Measurements from ENCODE around the gene WDFY4.

WDFY4 gene

DNA sequence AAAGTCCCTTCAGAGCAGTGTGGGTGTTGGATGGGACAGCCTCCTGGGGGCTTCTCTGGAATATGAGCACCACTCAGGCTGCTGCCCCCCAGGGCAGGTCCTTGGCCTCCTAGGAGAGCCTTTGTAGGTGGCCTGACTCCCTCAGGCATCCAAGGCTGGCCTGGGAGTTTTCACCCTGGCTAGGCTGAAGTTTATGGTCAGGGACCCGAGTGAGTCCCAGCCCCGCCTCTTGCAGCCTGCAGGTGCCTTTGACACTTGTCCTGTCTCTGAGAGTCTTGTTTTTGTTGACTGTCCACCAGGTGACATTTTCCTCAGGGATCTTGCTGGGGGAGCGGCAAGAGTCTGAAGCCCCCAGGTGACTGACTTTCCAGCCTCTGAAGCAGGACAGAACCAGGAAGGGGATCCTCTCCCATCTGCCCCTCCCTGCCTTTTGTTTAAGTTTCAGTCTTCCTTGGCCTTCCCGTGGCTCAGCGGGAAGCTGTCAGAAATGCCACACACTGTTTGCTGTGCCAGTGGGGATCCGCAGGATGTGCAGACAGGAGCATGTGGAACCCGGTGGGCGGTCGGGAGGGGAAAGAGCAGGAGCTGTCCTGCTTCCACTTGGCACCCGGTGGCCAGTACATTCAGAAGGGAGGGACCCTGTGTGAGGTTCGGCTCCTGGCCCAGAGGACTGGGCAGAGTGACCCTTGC lies 195.5 kb downstream of the WDFY4 start:
- TF ChIP-seq ZNF274 (IDR thresholded peaks at IDR 0.05; ENCODE audit: low read depth, low read length), result no peak
- no peak overlapping the region for H3K4me3 ChIP-seq (ENCODE audit: low read length)

DNA sequence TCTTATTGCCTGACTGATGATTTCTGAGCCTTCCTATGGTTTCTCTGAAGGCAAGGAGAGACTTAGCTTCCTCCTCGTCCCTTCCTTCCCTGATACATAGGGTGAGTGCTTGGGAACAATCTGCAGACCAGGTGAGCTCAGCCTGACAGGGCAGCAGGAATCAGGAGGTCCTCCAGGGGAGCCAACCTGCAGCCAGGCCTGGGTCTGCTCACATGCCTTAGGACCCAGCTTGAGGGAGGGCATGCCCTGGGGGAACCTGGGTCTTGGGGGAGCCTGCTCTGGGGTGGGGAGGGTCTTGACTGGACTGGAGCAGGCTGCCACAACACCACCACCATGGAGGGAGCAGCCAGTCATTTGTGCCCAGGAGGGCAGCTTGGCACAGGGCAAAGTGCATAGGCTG lies 197.3 kb downstream of the WDFY4 start:
- TF ChIP-seq ZNF274 (IDR thresholded peaks at IDR 0.05; ENCODE audit: low read depth, low read length), result no peak
- no peak overlapping the region for H3K4me3 ChIP-seq (ENCODE audit: low read length)

DNA sequence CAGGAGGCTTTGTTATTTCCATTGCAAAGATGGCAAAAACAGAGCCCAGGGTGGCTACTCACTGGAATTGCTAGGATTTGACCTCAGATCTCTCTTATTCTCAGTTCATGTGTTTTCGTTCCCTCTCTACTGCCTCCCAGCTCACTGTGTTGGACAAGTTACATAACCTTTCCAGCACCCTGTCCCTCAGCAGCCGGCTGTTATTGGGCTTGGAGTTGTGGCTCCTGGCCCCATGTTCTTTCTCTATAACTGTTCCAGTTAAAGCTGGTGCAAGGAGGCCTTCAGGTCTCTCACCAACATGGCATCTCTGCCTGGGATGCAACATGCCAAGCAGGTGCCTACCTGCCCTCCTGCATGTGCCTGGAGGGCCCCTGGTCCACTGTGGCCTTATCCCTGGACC lies 198.2 kb downstream of the WDFY4 start:
- no peak for TF ChIP-seq ZNF274 (IDR thresholded peaks at IDR 0.05; ENCODE audit: low read depth, low read length)
- no peak overlapping the region for H3K4me3 ChIP-seq (ENCODE audit: low read length)

DNA sequence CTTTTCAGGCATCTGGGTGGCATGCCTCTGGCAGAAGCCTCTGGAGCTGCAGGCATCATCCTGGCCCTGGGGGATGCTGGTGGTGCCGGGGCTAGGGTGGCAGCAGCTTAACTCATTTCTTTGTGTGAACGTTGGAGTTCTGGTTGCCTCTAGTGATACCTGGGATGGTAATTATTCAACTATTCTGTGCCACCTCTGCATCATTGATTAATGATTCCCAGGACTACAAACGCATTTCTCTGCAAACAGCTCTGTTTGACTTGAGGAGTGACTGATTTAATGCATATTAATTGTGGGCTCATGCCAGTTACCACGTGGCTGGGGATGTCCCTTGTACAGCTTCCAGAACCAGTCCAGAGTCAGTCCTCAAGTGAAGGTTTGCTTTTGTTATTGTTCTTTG lies 199.0 kb downstream of the WDFY4 start:
- TF ChIP-seq ZNF274 (IDR thresholded peaks at IDR 0.05; ENCODE audit: low read depth, low read length), result no peak
- no peak overlapping the region for H3K4me3 ChIP-seq (ENCODE audit: low read length)

DNA sequence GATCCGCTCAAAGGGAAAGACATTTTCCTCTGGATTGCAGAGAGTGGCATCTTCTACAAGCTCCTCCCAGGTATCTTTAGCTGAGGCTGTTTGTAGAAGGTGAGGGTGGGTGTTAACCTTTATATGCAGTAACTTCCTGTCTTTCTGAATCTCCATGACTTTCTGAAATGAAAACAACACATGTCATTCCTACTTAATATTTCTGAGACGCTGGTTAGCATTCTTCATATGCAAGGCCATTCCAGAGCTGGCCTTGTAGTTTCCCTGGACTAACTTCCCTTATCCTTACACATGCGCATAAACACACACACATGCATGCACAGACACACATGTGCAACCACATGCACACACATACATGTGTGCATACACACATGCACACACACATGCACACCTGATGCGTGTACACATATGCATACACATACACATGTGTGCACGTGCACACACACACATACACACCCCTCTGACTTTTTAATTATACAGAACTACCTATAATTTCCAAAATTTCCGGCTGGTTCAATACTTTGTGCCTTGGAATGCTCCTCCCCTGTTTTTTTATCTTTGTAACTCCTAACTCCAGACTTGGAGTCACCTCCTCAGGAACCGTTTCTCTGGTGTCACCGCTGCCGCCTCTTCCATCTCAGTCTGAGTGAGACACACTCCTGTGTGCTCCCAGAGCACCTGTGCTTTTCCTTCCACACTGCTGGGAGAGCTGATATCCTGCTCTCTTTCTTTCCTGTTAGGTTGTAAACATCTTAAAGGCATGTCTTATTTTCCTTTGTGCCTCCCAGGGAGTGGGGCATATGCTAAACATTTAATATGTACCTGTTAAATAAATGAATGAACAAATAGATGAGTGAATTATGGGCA lies 199.7 kb downstream of the WDFY4 start:
- TF ChIP-seq ZNF274 (IDR thresholded peaks at IDR 0.05; ENCODE audit: low read depth, low read length), result no peak
- no peak overlapping the region for H3K4me3 ChIP-seq (ENCODE audit: low read length)

DNA sequence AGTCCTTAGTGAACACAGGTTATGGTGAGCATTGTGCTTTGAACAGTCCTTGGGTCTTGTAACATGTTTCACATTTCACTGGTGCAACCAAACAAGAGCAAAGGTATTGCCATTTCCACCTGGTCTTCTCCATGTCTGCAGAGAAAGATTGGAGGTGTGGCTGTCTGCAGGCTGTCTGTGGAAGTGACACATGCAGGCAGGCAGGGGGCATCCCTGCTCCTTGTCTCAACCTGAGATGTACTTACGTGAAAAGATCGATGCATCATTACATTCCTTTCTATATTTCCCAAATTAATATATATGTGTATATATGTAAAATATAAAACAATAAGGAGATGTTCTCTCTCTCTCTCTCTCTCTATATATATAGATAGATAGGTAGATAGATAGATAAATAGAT lies 200.7 kb downstream of the WDFY4 start:
- no peak for TF ChIP-seq ZNF274 (IDR thresholded peaks at IDR 0.05; ENCODE audit: low read depth, low read length)
- no peak overlapping the region for H3K4me3 ChIP-seq (ENCODE audit: low read length)

DNA sequence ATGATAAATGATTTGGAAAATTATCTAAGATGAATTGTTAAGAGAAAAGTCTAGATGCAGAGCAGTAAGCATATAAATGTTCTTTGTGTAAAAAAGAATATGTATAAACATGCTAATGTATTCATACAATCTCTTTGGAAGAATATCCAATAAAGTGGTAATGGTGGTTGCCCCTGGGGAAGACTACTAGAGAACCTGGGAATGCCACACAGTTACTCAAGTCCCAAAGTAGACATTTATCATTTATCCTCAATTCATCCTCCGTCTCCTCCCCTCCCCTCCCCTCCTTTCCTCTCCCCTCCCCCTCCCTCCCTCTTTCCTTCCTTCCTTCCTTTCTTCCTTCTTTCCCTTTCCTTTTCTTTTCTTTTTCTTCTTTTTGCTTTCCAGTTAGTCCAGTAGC lies 203.3 kb downstream of the WDFY4 start:
- H3K4me3 ChIP-seq (ENCODE audit: low read length), result no peak overlapping the region
- TF ChIP-seq ZNF274 (IDR thresholded peaks at IDR 0.05; ENCODE audit: low read depth, low read length), result no peak

DNA sequence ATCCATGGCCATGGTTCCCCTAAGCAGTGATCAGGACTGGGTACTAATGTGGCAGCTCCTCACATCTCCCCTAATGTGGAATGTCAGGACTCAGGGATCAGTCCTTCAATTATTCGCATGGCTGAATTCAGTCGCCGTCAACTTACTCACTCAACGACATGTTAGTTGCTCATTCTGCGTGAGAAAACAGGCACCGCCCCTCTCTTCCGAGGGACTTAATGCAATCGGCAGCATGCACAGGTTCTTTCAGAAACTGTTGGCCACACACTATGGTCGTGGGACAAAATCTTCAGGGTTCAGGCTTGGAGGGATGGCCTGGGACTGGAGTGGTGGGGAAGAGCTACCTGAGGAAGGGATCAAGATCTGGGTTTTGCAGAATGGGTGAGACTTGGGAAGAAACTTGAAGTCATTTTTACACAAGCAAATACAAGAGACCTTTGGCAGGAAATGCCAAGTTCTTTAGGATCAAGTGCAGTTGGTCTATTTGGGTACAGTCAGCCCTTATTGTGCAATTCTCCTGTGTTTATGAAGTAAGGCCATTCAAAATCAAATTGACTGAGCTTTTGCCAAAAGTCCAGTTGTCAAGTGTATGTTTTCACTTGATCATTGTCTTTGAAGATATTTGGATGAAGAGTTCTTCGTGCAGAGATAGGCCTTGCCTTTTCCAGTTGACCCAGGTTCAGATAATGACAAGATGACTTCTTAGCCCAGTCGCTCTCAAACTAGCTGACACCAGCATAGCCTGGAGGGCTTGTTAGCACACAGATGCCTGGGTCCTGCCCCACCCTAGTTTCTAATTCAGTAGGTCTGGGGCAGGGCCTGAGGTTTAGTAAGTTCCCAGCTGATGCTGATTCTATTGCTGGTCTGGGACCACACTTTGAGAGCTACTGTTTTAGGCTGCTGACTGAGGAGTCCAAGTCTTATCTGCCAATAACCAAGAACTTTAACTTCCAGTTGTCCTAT lies 206.5 kb downstream of the WDFY4 start:
- H3K4me3 ChIP-seq (ENCODE audit: low read length), result no peak overlapping the region

DNA sequence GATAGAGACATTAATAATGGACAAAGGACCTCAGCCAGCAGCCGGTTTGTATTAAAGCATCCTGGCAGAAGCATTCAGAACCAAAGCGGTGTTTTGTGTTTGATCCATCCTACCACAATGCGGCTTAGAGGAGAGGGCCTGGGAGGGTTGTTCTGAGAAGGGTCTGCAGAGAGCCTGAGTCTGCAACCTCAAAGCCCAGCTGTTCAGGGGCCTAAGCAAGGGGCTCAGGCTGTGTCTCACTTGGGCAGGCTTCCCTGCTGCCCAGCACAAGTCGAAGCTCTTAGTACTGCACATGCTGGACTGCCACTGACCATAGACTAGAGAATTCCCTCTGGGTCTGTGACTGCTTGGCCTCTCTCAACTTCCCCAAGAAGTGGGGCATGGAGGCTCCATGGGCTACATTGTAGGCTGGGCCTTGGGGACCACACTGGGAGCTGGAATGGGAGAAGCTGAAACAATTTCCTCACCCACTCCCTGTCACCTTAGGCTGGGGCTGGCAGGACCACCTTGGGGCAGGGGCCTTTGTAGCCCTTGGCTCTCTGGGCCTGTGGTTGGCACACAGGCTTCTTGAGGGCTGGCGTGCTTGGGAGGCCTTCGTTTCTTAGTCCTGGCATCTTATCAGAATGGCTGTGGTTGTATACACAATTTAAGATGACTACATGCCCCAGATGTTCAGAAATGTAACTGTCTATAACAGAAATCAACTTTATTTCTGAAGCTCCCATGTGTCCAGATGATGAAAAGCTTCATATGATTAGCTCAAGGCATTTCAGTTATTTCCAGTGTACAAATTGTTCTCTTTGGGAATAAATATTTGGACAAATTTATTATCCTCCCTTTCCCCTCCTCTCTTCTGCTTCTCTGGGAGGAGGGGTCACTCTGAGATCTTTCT lies 210.5 kb downstream of the WDFY4 start:
- TF ChIP-seq ZNF274 (IDR thresholded peaks at IDR 0.05; ENCODE audit: low read depth, low read length), result no peak

More for the DNA sequence above, 206.5 kb downstream of the WDFY4 start:
- TF ChIP-seq ZNF274 (IDR thresholded peaks at IDR 0.05; ENCODE audit: low read depth, low read length), result no peak

DNA sequence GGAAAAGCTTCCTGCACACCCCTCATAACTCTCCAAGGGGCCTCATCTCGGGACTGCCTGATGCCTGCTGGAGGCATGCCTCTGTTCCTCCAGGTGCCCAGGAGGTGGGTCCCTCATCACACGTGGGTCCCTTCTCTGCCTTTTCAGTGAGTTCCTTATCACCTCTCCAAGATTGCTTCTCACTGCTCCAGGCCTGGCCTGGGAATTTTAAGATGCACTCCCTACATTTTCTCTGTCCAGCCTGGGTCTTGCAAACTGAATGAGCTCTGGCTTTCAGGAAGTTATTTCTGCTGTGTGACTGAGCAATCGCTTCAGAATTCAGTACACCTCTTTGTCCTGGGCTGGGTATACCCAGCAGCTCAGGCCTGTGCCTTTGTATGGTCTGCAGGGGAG lies 211.1 kb downstream of the WDFY4 start:
- TF ChIP-seq ZNF274 (IDR thresholded peaks at IDR 0.05; ENCODE audit: low read depth, low read length), result no peak

More for the DNA sequence above, 210.5 kb downstream of the WDFY4 start:
- no peak overlapping the region for H3K4me3 ChIP-seq (ENCODE audit: low read length)

DNA sequence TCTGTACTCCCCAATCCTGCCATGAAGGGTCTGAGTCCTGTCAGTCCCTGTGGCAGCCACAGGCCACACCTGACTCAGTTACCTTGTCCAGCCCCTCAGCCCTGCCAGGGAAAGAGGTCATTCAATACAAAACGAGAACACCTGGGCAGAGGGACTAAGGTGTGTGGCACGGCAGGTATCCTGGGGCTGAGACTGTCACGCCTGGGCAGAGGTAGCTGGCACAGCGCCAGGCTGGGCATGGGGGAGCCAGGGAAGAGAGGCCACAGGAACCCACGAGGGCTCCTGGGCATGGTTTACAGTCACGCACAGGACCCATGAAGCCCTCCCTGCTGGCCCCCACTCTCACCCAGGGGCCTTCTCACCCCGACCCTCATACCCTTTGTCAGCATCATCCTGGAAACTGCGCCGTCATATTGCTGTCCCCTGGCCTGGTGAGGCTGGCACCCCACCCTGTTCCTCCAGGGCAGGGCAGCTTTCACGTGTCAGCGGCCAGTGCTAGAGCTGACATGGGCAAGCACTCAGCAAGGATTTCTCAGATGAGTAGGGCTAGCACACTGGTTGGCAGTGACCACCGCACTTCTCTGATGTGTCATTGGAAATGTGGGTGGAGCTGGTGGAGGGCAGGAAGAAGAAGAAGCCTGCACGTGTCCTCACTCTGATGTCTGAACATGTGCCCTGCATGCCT lies 212.2 kb downstream of the WDFY4 start:
- no peak overlapping the region for H3K4me3 ChIP-seq (ENCODE audit: low read length)
- TF ChIP-seq ZNF274 (IDR thresholded peaks at IDR 0.05; ENCODE audit: low read depth, low read length), result no peak

More for the DNA sequence above, 211.1 kb downstream of the WDFY4 start:
- H3K4me3 ChIP-seq (ENCODE audit: low read length), result no peak overlapping the region

DNA sequence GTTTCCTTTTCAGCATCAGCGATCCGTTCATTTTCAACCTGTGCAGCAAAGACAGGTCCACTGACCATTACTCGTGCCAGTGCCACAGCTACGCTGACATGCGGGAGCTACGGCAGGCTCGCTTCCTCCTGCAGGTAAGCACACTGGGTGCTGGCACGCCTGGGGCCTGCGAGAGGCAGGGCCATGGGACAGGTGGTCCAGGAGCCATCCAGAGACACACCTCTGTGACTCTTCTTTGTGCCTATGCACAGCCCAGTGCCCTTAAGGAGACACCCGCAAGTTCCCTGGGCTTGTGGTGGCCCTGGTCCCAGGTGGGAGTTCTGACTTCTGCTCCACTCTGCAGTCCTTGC lies 212.7 kb downstream of the WDFY4 start:
- H3K4me3 ChIP-seq (ENCODE audit: low read length), result no peak overlapping the region
- no peak for TF ChIP-seq ZNF274 (IDR thresholded peaks at IDR 0.05; ENCODE audit: low read depth, low read length)

DNA sequence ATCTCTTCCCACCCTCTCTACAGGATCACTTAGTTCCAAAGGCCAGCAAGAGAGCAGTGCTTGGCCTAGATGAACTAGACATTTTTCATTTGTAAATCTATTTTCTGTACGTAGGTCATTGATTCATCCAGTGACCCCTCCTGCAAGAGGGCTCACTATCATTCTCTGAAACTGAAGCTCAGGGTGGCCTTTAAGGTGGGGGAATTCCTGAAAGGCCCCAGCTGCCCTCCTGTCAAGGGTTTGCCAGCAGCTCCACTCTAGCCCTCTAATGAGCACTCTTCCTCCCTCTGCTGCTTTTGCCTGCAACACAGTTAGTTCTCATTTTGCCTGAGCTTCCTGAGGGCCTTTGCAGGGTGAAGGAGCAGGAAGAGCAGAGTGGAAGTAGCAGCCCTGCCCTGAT lies 213.8 kb downstream of the WDFY4 start:
- no peak overlapping the region for H3K4me3 ChIP-seq (ENCODE audit: low read length)
- TF ChIP-seq ZNF274 (IDR thresholded peaks at IDR 0.05; ENCODE audit: low read depth, low read length), result no peak

Measured in GM08714 (cell line).